HG03139 (cell line): ENCODE measurements around the gene MPC1.
"Not testable (repeated sequence)": the region's sequence is repeated elsewhere in the genome, so short reads cannot be mapped to it uniquely, and the experiment has no call there.

Experiments used
- ATAC-seq: cut with Tn5 transposase; IDR thresholded peaks from one replicate; pipeline ENCODE4 v1.9.1; 2021; ENCODE audit not compliant: unreplicated experiment

Gene MPC1

GRCh38 chr6:166348305-166348949 is 34.3 kb downstream of the MPC1 start:
- ATAC-seq = no peak

- no peak for ATAC-seq
Measured at GRCh38 chr6:166346965-166347364, 35.8 kb downstream of the MPC1 start.

- ATAC-seq = no peak
Measured at GRCh38 chr6:166346449-166346848, 36.3 kb downstream of the MPC1 start.

DNA sequence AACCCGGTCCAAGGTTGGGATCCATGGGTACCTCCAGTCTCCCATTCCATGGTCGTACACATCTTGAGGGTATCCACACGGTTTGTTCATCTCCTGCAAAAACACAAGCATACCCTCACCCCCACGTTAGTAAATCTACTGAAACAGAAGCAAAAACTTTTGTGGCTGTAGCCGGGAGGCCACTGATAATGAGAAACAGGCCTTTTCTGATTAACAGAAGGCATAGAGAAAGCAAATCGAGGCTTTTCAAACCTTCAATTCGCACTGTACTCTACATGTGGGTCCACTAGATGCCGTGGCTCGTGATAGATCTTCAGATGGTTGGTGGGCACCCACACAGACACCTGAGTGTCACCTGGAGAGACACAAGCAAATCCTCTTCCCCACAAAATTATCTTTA is 37.1 kb downstream of the MPC1 start:
- not testable (repeated sequence) for ATAC-seq

DNA sequence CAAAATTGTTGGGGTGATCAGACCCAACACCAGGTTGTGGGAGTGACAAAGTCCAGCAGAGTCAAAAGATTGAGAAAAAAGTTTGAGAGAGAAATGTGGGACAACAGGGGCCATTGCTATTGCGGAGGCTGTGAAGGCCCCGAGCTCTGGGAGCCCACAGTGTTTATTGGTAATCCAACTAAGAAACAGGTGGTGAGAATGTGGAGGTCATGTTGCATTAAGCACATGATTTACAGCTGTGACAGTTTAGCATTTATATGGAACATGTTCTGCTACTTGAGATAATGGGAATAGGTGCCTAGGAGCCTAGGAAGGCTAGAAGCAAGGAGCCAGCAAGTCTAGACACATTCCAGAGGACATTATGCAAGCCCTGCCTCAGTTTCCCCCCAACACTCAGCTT is 37.8 kb downstream of the MPC1 start:
- ATAC-seq = not testable (repeated sequence)

DNA sequence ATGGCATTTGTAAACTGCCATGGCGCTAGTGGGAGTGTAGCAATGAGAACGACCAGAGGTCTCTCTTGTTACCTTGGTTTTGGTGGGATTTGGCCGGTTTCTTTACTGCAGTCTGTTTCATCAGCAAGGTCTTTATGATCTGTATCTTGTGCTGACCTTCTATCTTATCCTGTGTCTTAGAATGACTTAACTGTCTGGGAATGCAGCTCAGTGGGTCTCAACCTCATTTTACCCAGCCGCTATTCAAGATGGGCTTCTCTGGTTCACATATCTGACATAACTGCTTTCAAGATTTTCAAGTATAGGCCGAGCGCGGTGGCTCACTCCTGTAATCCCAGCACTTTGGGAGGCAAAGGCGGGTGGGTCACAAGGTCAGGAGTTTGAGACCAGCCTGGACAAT is 38.5 kb downstream of the MPC1 start:
- no peak for ATAC-seq

DNA sequence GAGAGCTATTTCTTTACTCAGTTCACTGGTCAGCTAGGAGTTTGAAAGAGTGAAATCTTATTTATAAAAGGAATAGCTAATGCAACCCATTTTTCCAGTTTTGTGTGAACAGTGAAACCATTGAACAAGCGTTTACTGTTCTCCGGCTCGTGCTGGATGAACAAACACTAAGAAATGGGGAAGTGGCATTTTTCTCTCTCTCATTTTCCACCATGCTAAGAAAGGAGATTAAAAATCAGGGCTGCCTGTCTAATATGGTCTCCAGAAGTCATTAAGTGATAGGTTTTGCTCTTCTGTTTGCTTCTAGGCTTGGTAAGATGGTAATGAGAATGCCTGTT is 39.6 kb downstream of the MPC1 start:
- peak; percentile 16 for ATAC-seq

DNA sequence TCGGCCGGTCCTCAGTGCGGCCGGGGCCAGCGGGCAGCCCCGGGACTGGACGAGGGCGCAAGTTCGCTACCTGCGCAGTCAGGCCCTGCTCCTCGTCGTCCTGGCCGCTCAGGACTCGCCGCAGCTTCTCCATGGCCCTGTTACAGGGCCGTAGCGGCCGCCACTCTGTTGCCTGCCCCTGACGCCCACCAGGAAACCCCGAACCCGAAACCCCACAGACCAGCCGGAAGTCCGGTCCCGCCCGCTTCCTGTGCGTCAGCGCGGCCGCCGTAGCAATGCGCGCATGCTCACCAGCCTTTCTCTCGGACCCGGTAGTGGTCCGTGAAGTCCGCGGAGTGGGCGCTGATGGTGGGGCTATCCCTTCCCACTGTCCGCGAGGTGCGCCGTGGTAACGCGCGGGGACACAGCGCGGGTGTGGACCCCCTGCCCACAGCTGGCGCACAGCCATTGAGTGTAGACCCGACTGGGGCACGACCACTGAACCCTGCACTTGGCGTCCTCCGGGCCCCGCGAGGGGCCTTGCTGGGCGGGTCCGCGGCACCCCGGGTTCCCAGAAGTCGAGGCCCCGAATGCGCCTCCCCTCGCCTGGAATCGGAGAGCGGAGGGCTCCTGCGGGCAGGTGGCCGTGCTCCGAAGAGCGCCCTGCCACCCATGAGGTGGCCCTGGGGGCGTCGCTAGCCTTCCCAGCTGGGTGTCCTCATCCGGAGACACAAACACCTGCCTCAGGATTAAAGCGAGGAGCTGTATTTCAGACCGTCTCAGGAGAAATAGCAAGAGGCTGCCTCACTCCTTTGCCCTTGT is 40.2 kb downstream of the MPC1 start, which contains the start of gene SFT2D1:
Gene SFT2D1, minus strand, starts transcription at position 197 of the 801 bp plus-strand sequence. Its CDS starts 64 bp downstream, at position 133.
- peak; percentile 91 for ATAC-seq

- ATAC-seq = no peak
Measured at GRCh38 chr6:166341977-166342348, 40.8 kb downstream of the MPC1 start.

DNA sequence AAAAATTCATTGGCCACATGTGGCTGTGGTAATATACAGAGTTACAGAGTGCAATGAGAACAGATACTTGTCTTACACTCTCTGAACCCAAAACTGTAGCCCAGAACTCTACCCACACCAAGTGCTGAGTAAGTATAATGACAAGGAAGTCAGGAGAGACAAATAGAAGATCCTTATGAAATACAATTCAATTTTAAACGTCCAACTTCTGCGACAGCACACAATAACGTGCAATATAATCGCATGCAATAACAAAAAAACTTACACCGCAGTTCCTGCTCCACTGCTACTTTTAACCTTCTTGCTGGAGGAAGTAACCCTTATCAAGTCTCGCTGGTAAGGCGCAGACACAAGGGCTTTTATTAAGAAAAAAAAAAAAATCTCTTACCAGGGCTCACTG is 41.3 kb downstream of the MPC1 start:
- no peak for ATAC-seq

- no peak for ATAC-seq
Measured at GRCh38 chr6:166338854-166339253, 43.9 kb downstream of the MPC1 start.

- no peak for ATAC-seq
Measured at GRCh38 chr6:166336847-166337246, 45.9 kb downstream of the MPC1 start.

DNA sequence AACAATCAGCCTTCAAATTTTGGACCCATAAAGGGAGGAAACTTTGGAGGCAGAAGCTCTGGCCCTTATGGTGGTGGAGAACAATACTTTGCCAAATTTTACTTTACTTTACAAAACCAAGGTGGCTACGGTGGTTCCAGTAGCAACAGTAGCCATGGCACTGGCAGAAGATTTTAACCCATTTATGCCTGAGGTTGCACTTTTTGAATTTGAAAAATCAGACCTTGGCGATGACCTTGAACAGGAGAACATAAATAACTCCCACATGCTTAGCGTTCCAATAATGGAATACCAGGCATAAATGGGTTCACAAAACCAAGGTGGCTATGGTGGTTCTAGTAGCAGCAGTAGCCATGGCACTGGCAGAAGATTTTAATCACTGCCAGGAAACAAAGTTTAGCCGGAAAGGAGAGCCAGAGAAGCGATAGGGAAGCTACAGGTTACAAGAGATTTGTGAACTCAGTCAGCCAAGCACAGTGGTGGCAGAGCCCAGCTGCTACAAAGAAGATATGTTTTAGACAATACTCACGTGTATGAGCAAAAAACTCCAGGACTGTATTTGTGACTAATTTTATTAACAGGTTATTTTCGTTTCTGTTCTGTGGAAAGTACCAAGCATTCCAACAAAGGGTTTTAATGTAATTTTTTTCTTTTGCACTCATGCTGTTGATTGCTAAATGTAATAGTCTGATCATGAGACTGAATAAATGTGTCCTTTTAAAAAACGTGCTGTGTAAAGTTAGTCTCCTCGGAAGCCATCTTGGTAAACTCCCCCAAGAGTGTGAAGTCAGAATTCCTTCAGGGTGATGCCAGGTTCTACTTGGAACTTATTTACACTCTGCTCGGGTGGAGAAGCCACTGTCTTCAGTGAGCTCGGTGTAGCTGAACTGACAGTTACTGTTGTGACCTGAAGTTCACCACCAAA is 47.1 kb downstream of the MPC1 start:
- no peak for ATAC-seq

DNA sequence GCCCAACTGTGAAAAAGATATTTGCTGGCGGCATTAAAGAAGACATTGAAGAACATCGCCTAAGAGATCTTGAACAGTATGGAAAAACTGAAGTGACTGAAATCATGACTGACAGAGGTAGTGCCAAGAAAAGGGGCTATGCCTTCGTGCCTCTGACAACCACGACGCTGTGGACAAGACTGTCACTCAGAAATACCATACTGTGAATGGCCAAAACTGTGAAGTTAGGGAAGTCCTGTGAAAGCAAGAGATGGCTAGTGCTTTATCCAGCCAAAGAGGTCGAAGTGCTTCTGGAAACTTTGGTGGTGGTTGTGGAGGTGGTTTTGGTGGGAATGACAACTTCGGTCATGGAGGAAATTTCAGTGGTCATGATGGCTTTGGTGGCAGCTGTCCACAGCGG is 47.9 kb downstream of the MPC1 start:
- no peak for ATAC-seq

DNA sequence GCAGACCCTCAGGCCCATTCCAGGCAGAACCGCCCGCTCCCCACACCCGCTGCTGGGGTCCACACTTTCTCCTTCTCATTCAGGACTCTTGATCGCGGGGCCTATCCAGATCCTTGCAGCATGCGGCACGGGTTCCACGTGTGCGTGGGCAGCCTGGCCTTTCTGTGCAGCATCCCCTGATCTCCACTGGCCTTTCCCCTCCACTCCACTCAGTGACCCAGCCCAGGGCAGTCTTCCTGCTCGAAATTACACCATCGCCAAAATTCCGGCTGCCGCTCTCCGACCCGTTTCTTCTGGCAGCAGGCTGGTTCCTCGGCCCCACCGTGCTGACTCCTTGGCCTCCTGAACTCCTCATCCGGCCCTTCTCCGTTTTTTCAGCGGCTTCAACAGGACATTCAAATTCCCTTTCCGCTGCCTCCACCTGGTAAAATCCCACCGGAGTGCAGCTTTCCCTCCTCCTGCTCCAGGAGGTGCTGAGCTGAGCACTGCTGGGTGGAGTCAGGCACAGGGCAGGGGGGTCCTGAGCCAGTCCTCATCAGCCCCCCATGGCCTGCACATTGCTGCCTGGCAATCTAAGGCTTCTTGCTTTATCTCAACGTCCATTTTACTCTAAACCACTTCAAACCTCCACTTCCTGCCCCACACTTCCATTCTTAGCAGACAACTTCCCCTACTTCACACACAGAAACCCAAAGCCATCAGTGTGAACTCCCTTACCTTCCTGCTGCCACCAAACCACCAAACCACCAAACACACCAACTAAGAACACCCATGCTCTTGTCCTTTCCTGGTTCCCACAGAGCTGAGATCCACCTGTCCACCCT is 49.4 kb downstream of the MPC1 start:
- ATAC-seq = peak; percentile 80

DNA sequence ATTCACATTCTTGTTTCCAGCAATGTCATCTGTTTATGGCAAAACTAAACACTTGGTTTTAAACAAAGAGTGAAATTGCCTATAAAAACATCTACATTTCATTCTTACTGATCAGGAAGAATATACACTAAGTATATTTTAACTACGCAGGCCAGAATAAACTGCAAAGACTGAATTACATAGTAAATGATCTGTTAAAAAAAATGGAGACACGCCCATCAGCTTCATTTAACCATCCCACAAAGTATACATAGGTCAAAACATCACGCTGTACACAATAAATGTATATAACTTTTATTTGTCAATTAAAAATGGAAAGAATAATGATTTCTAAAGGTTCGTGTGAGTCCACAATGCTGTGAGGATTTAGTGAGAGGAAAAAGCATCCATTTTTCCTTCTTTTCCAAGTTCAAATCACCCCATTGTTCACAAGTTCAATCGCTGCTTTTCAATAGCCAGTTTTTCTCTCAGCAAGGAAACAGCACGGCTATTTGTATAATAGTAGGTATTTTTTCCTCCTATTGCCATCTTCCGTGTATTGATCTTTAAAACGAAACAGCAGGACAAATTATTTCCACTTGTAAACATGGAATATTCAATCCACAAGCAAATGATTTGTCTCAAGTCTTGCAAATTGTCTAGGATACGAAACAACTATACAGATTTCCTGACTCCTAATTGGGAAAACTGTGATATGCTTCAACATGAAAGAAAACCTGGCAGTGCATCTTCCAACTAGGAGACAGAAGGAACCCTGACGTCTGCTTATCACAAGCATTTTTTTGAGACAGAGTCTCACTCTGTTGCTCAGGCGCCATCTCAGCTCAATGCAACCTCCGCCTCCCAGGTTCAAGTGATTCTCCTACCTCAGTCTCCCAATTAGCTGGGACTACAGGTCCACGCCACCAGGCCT is 51.0 kb downstream of the MPC1 start:
- no peak for ATAC-seq

DNA sequence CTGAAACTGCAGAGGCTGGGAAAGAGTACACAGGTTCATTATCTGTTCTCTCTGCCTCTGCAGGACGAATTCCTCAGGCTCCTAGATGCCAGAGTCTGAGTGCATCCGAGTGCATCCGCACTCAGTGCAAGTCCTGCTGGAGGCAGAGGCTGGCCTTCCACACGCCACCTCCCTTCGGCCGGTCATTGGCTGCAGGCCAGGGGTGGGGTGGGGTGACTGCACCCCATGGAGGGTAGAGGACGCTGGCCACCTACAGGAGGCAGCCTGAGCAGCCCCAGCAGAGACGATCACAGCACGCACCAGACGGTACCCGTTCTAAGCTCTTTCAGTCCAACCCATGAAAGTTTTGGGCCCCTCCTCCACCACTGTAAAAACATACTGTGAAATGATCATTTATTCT is 52.1 kb downstream of the MPC1 start:
- no peak for ATAC-seq

- peak; percentile 76 for ATAC-seq
Measured at GRCh38 chr6:166325383-166326042, 57.2 kb downstream of the MPC1 start.

GRCh38 chr6:166323395-166323794 is 59.3 kb downstream of the MPC1 start:
- no peak for ATAC-seq
